GM04504 (cell line): ENCODE data around the gene MAVS.
"Not testable (repeated sequence)": the region's sequence is repeated elsewhere in the genome, so short reads cannot be mapped to it uniquely, and the experiment has no call there.

Experiments
- DNase-seq: peaks from one replicate; pipeline ENCODE4 v3.0.0-alpha.2; 2012; ENCODE audit warnings: low read depth

MAVS gene

DNA sequence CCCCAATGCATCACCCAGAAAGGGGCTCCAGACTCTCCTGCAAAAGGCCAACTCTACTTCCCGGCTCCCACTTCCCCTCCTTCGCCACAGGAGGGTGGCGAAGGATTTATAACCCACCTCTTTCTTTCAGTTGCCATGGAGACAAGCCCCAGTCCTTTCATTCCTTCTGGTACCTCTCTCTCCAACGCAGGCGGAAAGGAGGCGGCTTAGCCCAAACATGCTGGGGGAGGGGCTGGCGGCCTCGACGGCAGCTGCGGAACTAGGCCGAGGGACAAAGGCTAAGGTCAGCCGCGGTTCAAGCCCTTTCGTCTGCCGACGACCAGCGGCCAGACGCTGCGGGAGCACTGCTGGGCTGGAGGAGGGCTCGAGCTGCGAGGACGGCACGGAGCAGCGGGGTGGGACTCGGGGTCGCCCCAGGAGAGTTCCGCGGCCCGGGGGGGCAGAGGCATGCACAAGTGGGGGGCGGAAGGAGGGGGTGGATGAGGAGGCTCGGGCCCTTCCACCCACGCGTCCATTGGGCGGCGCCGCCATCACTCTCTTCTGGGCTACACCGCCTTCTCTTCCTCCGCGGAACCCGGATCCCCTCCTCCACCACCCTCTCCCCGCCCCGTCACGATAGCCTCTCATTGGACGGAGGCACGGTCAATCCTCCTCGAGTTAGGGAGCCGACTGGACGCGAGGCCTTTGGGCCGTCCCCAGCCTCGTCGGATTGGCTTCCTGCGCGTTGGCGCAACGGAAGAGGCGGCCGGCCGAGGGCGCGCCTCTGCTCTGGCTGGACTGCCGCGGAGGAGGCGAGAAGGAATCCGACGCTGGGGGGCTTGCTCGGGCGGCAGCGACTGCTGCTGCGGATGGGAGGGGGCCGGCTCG, 42.2 kb downstream of the MAVS start, which contains the start of gene PANK2:
Gene PANK2 (plus strand): TSS at position 766 of the 867 bp plus-strand sequence.
- peak; percentile 99 for DNase-seq

DNA sequence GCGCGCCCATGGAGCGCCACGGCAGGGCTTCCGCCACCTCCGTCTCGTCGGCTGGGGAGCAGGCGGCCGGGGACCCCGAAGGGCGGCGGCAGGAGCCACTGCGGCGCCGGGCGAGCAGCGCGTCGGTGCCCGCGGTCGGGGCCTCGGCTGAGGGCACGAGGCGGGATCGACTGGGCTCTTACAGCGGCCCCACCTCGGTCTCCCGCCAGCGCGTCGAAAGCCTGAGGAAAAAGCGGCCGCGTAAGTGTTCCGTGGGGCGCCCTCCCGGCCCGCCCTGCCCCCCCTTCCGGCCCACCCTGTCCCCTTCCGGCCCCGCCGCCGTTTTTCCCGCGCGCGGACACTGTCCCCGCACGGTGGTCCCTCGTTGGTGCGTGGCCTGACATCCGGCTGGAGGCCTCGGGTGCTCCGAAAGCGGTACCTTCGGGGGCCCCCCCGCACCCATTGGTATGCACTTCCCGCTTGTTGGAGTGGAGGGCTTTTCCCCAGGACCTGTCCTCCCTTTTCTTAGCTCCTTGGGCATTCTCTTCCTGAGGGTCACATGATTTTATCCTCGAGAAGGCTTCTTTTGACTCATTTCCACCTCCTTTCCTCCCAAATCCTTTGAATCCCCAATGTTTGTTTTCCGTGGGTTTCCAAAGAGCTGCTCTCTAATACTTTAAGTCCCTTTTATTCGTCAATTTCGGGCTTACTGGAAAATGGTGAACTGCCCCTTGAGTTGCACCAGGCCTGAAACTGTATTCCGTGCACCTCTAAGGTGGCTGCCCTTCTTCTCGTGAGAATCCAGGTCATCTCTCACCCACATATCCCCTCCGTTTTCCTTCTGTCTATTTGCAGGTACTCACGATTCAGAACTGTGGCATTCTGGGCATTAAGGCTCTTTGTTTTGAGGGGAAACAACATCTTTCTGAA, 43.1 kb downstream of the MAVS start:
- no peak for DNase-seq

DNA sequence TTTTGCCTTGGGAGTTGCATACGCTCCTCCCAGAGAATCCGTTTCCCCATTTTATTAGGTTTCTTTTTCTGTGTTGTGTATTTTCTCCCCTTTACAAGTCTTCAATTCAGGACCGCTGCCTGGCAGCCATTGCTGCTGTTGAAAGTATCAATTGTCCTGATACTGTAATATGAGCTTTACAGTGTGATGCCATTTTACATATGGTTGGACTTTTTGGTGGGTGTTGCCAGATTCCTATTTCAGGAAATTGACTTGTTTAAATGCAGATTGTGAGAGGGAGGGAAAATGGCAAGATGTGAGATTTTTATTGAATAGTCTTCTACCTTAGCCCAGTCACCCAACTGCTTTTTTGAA, 43.7 kb downstream of the MAVS start:
- no peak for DNase-seq

DNA sequence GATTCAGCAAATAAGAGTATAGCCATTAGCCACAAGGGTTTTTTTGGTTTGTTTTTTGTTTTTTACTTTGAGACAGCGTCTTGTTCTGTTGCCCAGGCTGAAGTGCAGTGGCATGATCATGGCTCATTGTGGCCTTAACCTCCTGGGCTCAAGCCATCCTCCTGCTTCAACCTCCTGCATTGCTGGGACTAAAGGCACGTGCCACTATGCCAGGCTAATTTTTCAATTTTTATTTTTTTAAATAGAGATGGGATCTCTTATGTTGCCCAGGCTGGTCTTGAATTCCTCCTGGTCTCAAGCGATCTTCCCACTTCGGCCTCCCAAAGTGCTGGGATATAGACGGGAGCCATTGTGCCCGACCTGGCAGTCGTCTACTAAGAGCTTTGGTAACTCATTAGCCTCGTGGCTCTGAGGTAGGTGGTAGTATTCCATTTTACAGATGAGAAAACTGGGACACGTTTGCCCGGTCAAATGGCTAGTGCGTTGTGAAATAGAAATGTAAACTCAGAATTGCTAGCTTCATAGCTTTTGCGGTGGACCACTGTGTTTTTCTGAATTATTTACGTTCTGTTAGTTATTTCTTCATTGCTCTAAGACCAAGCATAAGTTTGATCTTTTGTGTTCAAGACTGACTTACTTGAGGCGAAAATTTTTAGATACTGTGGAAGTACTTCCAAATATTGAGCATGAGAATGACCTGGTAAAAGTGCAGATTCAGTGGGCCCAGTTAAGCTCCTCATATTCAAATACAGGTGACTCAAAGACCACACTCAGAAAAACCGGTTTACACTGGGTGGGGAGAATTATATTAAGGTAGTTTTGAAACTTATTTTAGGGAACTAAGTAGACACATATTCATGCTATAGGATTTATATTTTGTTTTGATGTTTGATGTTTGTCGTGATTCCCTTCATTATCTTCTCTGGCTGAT, 44.6 kb downstream of the MAVS start:
- no peak for DNase-seq

DNA sequence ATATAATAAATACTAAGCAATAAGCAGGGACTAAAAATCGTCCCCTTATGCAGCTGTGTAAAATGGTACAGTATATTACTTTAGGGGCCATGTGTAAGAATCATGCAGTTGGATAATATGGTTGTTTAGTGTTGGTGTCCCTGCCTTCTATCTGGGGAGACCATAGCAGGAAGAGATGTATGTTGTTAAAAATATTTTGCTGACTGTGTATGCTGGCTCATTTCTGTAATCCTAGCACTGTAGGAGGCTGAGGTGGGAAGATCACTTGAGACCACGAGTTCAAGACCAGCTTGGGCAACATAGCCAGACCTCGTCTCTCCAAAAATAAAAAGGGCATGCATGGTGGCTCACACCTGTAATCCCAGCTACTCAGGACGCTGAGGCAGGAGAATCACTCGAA, 48.2 kb downstream of the MAVS start:
- DNase-seq: no peak

DNA sequence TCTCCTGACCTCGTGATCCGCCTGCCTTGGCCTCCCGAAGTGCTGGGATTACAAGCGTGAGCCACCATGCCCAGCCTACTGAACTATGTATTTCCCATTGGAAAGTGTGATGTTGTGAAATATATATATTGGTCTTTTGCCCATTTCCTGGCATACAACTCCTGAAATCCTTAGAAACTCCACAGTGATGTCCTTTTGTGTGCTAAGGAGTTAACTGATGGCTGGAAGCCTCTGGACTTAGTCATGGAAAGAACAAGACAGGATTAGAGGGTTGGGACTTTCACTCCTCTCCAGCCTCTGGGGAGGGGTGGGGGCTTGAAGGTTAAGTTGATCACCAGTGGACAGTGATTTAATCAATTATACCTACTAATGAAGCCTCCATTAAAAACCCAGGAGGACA, 49.7 kb downstream of the MAVS start:
- DNase-seq: no peak

DNA sequence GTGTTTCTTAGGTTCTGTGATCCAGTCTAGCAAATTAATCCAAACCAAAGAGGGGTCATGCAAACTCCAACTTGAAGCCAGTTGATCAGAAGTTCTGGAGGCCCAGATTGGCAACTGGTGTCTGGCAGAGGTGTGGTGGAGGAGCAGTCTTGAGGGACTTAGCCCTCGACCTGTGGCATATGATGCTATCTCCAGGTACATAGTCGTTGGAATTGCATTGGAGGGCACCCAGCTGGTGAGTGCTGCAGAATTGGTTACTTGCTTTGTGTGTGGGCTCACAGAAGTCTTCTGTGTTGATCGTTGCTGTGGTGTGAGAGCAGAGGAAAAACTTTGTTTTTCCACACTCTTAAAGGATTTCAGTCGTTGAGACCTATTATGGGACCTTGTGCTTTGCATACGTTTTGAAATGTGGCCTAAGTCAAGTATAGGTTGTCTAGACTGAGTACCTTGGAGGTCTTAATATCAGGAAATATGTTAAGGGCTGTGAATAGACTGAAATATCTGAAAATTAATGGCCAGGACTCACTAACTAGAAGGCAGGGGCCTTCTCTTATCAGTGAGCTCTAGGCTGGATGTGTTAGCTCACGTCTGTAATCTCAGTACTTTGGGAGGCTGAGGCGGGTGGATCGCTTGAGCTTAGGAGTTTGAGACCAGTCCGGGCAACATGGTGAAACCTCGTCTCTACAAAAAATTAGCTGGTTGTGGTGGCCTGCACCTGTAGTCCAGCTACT, 50.4 kb downstream of the MAVS start:
- DNase-seq: no peak

DNA sequence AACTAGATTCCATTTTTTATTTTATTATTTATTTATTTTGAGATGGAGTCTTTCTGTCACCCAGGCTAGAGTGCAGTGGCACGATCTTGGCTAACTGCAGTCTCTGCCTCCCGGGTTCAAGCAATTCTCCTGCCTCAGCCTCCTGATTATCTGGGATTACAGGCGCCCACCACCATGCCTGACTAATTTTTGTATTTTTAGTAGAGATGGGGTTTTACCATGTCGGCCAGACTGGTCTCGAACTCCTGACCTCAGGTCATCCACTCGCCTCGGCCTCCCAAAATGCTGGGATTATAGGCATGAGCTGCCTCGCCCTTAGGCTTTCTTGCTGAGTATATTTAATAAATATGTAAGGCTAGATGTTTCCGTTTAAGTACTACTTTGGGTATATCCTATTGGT, 51.5 kb downstream of the MAVS start:
- not testable (repeated sequence) for DNase-seq

DNA sequence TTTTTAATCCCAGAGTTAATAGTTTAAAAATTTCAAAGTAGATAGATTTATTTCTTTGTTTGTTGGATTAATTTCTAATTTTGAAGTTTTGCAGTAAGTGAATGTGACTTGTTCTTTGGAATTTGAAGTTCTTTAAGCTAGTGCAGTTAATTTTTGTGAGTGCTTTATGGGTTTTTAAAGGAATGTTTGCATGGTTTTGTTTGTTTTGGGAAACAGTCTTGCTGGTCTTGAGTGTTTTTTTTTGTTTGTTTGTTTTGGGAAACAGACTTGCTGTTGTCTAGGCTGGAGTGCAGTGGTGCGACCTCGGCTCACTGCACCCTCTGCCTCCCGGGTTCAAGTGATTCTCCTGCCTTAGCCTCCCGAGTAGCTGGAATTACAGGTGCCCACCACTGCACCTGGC, 52.0 kb downstream of the MAVS start:
- DNase-seq: no peak

DNA sequence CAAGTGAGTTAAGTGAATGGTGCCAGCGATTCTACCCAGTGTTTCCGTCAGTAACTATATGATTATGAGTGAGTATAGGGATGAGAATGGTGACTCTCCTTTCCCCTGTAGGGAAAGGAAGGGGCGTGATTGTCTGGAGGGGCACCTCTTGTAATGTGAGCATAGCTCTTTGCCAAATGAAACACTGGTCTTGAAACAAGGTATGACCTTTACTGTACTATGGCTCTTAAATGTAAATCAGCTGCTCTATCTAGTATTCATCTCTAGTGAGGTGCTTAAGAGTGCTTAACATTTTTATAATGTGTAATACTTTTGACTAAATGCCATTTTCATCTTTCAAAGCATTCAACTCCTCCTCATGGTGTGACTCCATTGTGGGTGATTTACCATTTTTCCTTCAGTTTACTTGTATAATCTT, 53.6 kb downstream of the MAVS start:
- no peak for DNase-seq

DNA sequence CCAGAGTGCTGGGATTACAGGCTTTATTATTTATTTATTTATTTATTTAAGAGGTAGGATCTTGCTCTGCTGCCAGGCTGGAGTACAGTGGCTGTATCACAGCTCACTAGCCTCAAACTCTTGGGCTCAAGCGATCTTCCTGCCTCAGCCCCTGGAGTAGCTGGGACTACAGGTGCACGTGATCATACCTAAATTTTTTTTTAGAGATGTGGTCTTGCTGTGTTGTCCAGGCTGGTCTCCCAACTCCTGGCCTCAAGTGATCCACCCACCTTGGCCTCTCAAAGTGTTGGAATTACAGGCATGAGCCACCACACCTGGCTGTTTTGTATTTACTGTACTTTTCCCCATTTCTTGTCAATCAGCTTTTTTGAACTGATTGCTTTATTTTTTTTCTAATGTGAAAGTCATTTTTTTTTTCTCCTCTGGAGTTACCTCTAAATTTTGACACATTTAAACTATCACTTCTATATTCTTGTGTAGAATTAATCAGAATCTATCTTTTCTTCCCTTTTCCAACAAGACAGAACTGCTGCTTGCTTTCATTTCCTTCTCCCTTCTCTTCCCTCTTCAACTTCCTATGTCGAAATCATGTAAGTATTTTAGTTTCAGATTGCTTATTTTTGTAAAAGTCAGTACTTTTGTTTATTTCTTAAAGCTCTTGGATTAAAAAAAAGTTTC, 54.5 kb downstream of the MAVS start:
- no peak for DNase-seq

DNA sequence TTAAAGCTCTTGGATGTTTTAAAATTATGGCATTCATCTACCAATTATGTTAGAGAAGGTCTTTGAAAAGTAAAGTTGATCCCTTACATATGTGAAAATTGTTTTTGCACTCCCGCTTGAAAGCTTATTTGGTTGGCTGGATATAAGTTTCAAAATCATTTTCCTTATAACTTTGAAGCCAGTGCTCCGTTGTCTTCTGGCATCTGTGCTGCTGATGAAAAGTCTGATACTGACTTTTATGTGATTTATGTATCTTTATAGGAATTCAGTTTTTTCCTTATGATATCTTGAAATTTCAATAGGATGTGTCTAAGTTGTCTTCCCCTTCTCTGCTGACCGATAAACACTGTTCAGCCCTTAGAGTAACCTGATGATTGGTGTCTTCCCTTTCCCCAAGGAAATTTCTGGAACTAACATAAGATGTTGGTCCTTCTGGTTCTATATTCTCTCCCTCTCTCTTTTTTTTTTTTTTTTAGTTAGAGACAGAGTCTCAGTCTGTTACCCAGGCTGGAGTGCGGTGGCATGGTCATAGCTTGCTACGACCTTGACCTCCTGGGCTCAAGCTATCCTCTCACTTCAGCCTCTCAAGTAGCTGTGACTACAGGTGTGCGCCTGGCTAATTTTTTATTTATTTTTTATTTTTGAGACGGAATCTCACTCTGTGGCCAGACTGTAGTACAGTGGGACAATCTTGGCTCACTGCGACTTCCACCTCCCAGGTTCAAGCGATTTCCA, 55.2 kb downstream of the MAVS start:
- DNase-seq: no peak

DNA sequence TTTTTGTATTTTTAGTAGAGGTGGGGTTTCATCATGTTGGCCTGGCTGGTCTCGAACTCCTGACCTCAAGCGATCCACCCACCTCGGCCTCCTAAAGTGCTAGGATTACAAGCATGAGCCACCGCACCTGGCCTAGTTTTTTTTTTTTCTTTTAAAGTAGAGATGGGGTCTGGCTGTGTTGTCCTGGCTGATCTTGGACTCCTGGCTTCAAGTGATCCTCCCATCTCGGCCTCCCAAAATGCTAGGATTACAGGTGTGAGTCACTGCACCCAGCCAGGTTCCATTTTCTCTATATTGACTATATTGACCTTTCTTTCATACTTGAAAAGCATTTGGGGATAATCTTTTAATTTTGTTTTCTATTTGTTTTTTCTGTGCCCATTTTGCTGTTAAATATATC, 55.8 kb downstream of the MAVS start:
- DNase-seq: no peak

DNA sequence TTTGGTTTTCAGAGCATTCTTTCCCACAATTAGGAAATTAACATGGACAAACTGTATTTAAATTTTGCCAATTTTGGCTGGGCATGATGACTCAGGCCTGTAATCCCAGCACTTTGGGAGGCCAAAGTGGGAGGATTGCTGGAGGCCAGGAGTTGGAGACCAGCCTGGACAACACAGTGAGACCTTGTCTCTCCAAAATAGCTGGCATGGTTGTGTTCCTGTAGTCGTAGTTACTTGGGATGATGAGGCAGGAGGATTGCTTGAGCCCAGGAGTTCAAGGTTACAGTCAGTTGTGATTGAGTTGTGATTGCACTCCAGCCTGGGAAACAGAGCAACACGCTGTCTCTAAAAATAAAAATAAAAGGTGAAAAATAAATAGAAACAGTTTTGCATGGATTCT, 57.6 kb downstream of the MAVS start:
- no peak for DNase-seq

DNA sequence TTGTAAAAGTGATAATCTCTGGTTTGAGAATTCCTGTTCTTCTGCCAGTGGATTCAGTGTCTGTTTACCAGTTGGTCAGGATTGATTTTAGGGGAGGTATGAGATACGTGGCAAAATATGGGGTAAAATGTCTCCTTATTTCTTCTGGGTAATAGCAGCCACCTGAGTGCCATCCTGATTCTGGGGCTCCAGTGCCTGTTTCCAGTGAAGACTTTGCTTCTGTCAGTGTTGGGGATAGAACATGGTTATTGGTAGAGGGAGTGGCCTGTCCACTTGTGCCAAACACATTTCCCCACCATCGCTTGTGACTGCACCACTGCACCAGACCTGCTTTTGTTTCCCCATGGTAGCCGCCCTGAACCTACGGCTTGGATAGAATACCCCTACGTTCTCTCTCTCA, 58.2 kb downstream of the MAVS start:
- no peak for DNase-seq

DNA sequence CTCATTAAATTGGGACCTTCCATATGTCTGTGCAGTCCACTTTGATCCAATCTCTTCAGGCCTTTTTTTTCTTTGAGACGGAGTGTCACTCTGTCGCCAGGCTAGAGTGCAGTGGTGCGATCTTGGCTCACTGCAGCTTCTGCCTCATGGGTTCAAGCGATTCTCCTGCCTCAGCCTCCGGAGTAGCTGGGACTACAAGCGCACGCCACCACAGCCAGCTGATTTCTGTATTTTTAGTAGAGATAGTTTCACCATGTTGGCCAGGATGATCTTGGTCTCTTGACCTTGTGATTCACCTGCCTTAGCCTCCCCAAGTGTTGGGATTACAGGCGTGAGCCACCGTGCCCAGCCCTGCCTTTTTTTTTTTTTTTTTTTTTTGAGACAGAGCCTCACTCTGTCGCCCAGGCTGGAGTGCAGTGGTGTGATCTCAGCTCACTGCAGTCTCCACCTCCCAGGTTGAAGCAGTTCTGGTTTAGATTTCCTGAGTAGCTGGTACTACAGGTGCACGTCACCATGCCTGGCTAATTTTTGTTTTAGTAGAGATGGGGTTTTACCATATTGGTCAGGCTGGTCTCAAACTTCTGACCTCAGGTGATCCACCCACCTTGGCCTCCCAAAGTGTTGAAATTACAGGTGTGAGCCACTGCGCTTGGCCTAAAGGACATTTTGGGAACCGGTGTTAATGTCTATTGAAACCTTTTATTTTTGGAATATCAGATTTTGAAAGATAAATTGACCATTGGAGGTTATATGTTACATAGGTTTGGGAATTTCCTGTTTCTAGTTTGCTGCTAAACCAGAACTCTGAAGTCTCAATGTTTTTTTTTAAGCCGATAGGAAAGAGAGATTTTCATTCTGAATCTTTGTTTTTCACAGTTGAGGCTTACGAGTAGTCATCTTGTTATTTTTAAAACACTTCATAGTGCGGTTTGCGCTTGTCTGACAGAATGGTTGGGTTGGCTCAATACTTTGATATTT, 60.4 kb downstream of the MAVS start:
- DNase-seq: not testable (repeated sequence)

DNA sequence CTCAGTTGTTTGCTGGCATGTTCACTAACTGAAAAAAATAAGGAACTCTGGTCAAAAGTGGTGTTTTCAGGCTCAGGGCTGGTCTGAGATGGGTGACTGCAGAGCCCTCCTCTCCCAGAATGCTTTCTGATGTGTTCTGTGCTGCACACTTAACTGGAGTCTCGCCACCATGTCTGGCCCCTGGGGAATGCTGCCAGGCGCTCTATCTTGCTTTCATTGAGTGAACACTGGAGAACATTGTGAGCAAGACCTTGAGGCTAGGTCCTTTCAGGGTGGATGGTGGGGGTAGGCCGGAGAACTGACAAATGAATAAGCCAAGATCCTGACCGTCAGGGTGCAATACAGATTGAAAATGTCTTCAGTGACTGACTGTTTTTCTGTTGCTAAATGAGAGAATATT, 62.0 kb downstream of the MAVS start:
- no peak for DNase-seq

DNA sequence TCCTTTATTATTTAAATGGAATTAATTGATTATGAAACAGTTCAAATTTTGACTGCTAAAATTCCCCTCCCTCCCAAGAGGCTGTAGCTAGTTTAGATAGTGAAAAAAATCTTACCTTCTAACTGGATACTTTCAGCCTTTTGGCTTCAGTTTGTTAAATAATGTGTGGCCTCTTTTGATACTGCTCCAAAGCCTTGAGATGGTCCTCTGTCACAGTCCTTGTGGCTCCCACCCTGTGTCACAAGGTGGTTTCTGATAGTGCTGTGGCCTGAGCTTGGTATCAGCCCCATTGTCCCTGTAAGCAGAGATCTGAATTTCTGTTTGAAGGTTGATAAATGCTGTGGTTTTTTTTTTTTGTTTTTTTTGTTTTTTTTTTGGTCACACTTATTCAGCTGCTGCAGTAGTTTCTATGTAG, 63.3 kb downstream of the MAVS start:
- DNase-seq: no peak

DNA sequence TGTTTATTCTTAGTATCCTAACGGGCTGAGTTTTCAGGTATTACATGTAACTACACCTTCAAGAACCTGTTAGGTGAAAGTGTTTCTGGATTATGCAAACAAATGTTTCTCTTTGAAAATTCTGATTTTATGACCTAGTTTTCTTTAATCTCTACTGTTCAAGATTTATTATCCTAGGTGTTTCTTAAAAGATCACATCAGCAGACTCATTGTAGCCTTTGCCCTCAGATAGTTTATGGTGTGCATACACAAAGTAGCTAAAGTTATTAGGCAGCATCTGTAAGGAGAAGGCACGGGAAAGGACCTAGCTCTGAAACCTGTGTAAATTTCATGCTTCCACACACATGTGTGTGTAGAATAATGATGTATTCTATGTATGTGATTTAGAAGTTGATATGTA, 64.2 kb downstream of the MAVS start:
- no peak for DNase-seq
